ENCODE measurements around the gene CFAP61.

Gene CFAP61

DNA sequence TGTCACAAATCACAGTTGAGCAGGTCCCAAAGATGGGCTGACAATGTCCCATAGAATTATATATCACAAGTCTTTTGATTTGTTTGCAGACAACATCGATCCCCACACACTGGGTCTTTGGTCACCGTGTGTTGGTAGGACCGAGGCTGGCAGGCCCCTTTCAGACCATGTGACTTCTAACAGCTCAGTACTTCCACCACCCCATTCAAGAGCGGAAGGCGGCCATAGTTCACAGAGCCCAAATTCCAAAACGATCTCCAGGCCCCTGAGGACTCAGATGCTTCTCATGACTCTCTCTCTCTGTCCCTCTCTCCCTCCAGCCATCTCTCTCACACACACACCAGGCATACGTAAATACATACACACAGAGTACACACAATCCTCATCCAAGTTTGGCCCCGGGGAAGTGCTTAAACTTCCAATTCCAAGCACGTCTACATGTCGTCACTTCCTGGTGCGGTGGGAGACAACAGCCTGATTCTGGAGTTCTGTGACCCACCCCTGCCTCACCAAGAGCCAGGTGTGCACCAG lies 159.7 kb downstream of the CFAP61 start:
- no peak for TF ChIP-seq CTCF (IDR thresholded peaks at IDR 0.05; ENCODE audit: borderline replicate concordance, insufficient read depth, low read depth, low read length)

DNA sequence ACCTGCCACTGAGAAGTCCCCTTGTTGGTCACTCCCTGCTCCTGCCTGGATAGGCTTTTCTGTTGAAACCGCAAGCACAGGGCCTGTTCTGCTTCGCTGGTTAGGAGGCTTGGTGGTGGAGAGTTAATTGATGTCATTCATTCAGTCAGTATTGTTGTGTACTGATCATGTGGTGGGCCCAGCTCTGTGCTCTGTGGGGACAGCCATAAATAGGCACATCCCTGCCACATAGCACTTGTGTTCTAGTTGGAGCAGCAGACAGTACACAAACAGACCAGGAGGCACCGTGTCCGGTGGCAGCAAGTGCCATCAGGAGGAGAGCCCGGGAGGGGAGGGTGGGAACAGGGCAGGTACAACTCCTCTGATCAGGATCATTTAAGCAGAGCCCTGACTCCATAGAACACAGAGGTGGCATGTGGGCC lies 160.4 kb downstream of the CFAP61 start:
- no peak overlapping the region for H3K4me3 ChIP-seq (ENCODE audit: low read depth, low read length)
- TF ChIP-seq CTCF (IDR thresholded peaks at IDR 0.05; ENCODE audit: borderline replicate concordance, insufficient read depth, low read depth, low read length) = no peak

More for the DNA sequence above, 159.7 kb downstream of the CFAP61 start:
- no peak overlapping the region for H3K4me3 ChIP-seq (ENCODE audit: low read depth, low read length)

DNA sequence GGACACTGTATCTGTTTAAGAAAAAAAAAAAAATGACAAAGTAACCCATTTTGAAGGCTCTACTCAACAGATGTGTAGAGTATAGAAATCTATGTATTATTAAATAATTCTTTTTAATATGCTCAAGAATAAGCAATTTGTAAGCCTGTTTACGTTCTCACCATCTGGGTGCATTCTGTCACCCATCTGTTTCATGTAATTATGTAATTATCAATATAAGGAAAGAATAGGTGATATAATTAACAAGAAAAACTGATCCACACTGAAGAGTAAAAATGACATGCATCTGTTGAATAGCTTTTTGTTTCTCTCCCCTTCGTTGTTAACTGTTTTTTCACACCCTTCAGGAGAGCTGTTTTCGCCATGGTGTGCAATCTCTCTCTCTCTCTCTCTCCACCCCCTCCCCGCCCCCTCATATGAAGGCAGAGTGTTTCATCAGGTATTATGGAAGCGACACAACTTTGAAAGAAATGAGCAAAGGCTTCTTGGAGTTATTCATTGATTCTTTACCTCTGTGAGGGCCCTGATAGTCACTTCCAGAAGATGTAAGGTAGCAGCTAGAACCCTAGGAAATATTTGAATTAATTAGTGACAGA lies 161.3 kb downstream of the CFAP61 start:
- no peak for TF ChIP-seq CTCF (IDR thresholded peaks at IDR 0.05; ENCODE audit: borderline replicate concordance, insufficient read depth, low read depth, low read length)
- H3K4me3 ChIP-seq (ENCODE audit: low read depth, low read length) = no peak overlapping the region

- TF ChIP-seq CTCF (IDR thresholded peaks at IDR 0.05; ENCODE audit: borderline replicate concordance, insufficient read depth, low read depth, low read length) = no peak
- no peak overlapping the region for H3K4me3 ChIP-seq (ENCODE audit: low read depth, low read length)
These were observed 162.5 kb downstream of the CFAP61 start for GRCh38 chr20:20214757-20215275.

- TF ChIP-seq CTCF (IDR thresholded peaks at IDR 0.05; ENCODE audit: borderline replicate concordance, insufficient read depth, low read depth, low read length) = no peak
- H3K4me3 ChIP-seq (ENCODE audit: low read depth, low read length) = no peak overlapping the region
These were observed 163.8 kb downstream of the CFAP61 start for GRCh38 chr20:20215976-20216727.

DNA sequence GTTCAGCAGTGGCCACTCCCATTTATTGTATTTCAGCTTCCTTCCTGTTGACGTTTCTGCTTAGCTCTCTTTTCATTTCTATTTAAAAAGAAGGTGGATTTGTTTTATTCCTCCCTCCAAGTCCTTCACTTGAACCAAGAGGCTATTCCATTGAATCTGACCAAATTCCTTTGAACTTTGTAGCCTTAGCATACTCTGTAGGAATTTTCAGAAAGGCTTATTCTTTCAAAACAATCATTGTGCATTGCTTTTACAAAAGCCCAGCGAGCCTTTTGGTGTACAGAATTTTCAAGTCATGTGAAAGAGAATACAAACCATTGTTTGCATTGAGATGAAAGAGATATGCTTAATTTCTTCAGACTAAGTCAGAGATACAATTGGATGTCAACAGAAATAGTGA lies 164.6 kb downstream of the CFAP61 start:
- no peak overlapping the region for H3K4me3 ChIP-seq (ENCODE audit: low read depth, low read length)
- no peak for TF ChIP-seq CTCF (IDR thresholded peaks at IDR 0.05; ENCODE audit: borderline replicate concordance, insufficient read depth, low read depth, low read length)
